PC-3 (cell line): ENCODE measurements around the gene NPFFR2. TPM values are rescaled to one million over a fixed set of nuclear protein-coding genes. Genes with fewer than 3 reads are reported as not detected.

Source experiments
- ATAC-seq: fragments of 200-7000 bp; cut with Tn5 transposase; 2 replicates; pipeline ENCODE4 v1.9.1; 2020; ENCODE audit warnings: mild to moderate bottlenecking, moderate library complexity
- BruUV-seq: library from RNA; stranded (reverse); fragments of 400-500 nt; replicated peaks from 2 replicates; lab custom pipeline; 2021; lab: Mats Ljungman, UMichigan
- CTCF ChIA-PET: fragments of 300-600 bp; sonication (Branson Sonifier 250); formaldehyde crosslinking; loops from one replicate; lab custom pipeline; 2022; ENCODE audit warnings: antibody characterized with exemption; lab: Charles Lee
- POLR2A ChIA-PET: fragments of 300-600 bp; sonication (Branson Sonifier 250); formaldehyde crosslinking; loops from one replicate; lab custom pipeline; 2022; ENCODE audit warnings: antibody characterized with exemption; ENCODE audit not compliant: unreplicated experiment; lab: Charles Lee
- DNase-seq: peaks from one replicate; pipeline ENCODE4 v3.0.0-alpha.2; 2015
- H2AFZ ChIP-seq: fragments of 300-600 bp; sonication (generic); 2 replicates; pipeline ENCODE4 v1.6.0; 2016; ENCODE audit warnings: antibody characterized with exemption, low read length
- H3F3A ChIP-seq: fragments of 300-600 bp; sonication (generic); one replicate; pipeline ENCODE4 v1.6.0; 2017; ENCODE audit warnings: antibody characterized with exemption, low read length, control low read depth, mild to moderate bottlenecking; ENCODE audit not compliant: unreplicated experiment
- H3K27ac ChIP-seq: fragments of 300-600 bp; sonication (generic); 2 replicates; pipeline ENCODE4 v1.5.1; 2016; ENCODE audit warnings: mild to moderate bottlenecking, low read length
- H3K27me3 ChIP-seq: fragments of 300-600 bp; sonication (generic); 2 replicates; pipeline ENCODE4 v1.6.1; 2016; ENCODE audit warnings: low read length, mixed read lengths
- H3K36me3 ChIP-seq: fragments of 300-600 bp; sonication (generic); 2 replicates; pipeline ENCODE4 v1.6.1; 2016; ENCODE audit warnings: low read depth, mixed run types, low read length, mixed read lengths
- H3K4me1 ChIP-seq: fragments of 300-600 bp; sonication (generic); 2 replicates; pipeline ENCODE4 v1.5.1; 2016; ENCODE audit warnings: low read length; ENCODE audit not compliant: insufficient read depth
- H3K4me2 ChIP-seq: fragments of 300-600 bp; sonication (generic); 2 replicates; pipeline ENCODE4 v1.6.0; 2016; ENCODE audit warnings: low read length
- H3K4me3 ChIP-seq: fragments of 300-600 bp; sonication (generic); 2 replicates; pipeline ENCODE4 v1.5.1; 2016; ENCODE audit warnings: mild to moderate bottlenecking, low read length, mixed read lengths
- H3K79me2 ChIP-seq: fragments of 300-600 bp; sonication (generic); 2 replicates; pipeline ENCODE4 v1.6.1; 2017; ENCODE audit warnings: low read length, mixed read lengths
- H3K9ac ChIP-seq: fragments of 300-600 bp; sonication (generic); 2 replicates; pipeline ENCODE4 v1.6.0; 2016; ENCODE audit warnings: mild to moderate bottlenecking, low read length
- H3K9me2 ChIP-seq: fragments of 300-600 bp; sonication (generic); replicated peaks from 2 replicates; pipeline ENCODE4 v1.6.1; 2016; ENCODE audit warnings: mixed run types, low read length, mixed read lengths
- H3K9me3 ChIP-seq: fragments of 300-600 bp; sonication (generic); 2 replicates; pipeline ENCODE4 v1.6.1; 2016; ENCODE audit warnings: low read length, mixed read lengths
- H4K20me1 ChIP-seq: fragments of 300-600 bp; sonication (generic); 2 replicates; pipeline ENCODE4 v1.6.1; 2016; ENCODE audit warnings: low read length, mixed read lengths
- CTCF ChIP-seq: fragments of 300-600 bp; sonication (generic); conservative IDR thresholded peaks from 2 replicates; pipeline ENCODE4 v1.5.1; 2017; ENCODE audit warnings: antibody characterized with exemption, low read depth, mild to moderate bottlenecking, low read length
- EZH2 ChIP-seq: fragments of 300-600 bp; sonication (generic); IDR thresholded peaks from one replicate; pipeline ENCODE4 v1.6.1; 2017; ENCODE audit warnings: antibody characterized with exemption, mild to moderate bottlenecking, low read length; ENCODE audit not compliant: unreplicated experiment
- EZH2phosphoT487 ChIP-seq: fragments of 300-600 bp; sonication (generic); IDR thresholded peaks from 2 replicates; pipeline ENCODE4 v1.6.1; 2018; ENCODE audit warnings: mild to moderate bottlenecking, antibody characterized with exemption, low read length, borderline replicate concordance
- intact Hi-C: fragments of 100-400 bp; cut with micrococcal nuclease; formaldehyde crosslinking; loops from 2 replicates; pipeline ENCODE4 v1.9.0; 2023
- total RNA-seq: library from RNA; depleted of rRNA; stranded (reverse); fragments of >200 nt; gene quantifications from 2 replicates; pipeline ENCODE4 v1.2.3, GENCODE V29; 2014

Gene NPFFR2
- total RNA-seq, 1 experiment from 2014 or later: not detected

DNA sequence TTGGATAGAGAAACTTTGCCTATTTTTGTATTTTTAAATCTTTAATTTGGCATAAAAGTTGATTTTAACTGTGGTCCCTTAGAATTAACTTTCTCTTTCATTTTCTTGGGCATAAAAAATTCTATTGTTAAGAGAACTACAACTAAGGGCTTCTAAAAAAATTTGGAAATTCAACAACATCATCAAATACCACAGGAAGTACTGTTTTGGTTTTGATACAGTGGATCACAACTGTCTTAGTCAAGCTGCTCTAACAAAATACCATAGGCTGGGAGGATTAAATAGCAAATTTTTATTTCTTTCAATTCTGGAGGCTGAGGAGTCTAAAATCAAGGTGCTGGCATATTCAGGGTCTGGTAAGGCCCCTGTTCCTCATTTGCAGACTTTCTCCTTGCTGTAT, 19.9 kb upstream of the NPFFR2 start:
- H3K9me3 ChIP-seq: no peaks in the 10 kb centered on the region
- H3K9ac ChIP-seq: no peak overlapping the region
- ChIA-PET POLR2A (no interaction called here), CTCF (no interaction called here)
- H3K27ac ChIP-seq: no peak overlapping the region
- no TSS peak for BruUV-seq
- H3K9me2 ChIP-seq: no peaks in the 10 kb centered on the region
- H3K4me1 ChIP-seq: peaks cover 2% of the 10 kb centered on the region; the same call in 1 of the 2 replicates
- DNase-seq: no peak
- no peaks in the 10 kb centered on the region for H4K20me1 ChIP-seq
- no peaks in the 10 kb centered on the region for H3F3A ChIP-seq
- no peak for ATAC-seq
- H3K27me3 ChIP-seq: peaks cover 9% of the 10 kb centered on the region; the same call in 1 of the 2 replicates
- no peak overlapping the region for H2AFZ ChIP-seq
- no peak for TF ChIP-seq EZH2phosphoT487
- no peak for TF ChIP-seq CTCF
- TF ChIP-seq EZH2: no peak
- no peak overlapping the region for H3K4me3 ChIP-seq
- H3K4me2 ChIP-seq: no peak overlapping the region
- H3K36me3 ChIP-seq: no peaks in the 10 kb centered on the region
- no peaks in the 10 kb centered on the region for H3K79me2 ChIP-seq
- intact Hi-C loops: no loop called here

GRCh38 chr4:72016011-72016410, 15.8 kb upstream of the NPFFR2 start:
- Histone ChIP-seq H2AFZ (no peak overlapping the region), H3K36me3 (no peaks in the 10 kb centered on the region), H3K9ac (no peak overlapping the region), H3K4me3 (no peak overlapping the region), H3K79me2 (no peaks in the 10 kb centered on the region), H3K27me3 (peaks cover 17% of the 10 kb centered on the region; the same call in 1 of the 2 replicates), H3K9me2 (no peaks in the 10 kb centered on the region), H3F3A (no peaks in the 10 kb centered on the region), H3K27ac (no peak overlapping the region), H4K20me1 (no peaks in the 10 kb centered on the region), H3K4me1 (no peaks in the 10 kb centered on the region), H3K9me3 (no peaks in the 10 kb centered on the region), H3K4me2 (no peak overlapping the region)
- POLR2A ChIA-PET: no interaction called here
- no TSS peak for BruUV-seq
- CTCF ChIA-PET: no interaction called here
- no peak for TF ChIP-seq EZH2
- no peak for TF ChIP-seq CTCF
- TF ChIP-seq EZH2phosphoT487: no peak
- no peak for ATAC-seq
- intact Hi-C loops: no loop called here
- no peak for DNase-seq

DNA sequence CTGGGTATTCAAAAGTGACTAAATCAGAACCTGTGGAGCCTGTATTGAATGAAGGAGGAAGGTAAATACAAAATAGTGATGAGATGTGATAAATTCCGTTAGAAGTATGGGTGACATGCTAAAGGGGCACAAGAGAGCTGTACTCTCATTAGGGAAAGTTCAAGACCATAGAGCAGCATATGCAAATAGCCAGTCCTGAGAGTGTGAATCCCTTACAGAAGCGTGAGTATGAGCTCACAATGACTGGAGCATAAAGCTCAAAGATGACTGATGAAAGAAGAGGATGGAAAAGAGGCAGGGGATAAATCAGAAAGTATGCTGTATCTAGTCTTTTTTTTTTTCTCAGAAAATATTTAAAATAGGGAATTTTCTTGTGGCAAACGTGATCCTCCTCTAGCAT, 12.1 kb upstream of the NPFFR2 start:
- CTCF ChIA-PET: no interaction called here
- Histone ChIP-seq H2AFZ (no peak overlapping the region), H3K79me2 (no peaks in the 10 kb centered on the region), H3K27ac (no peak overlapping the region), H3K9ac (no peak overlapping the region), H3K9me2 (no peaks in the 10 kb centered on the region), H3K27me3 (peaks cover 22% of the 10 kb centered on the region; the same call in 1 of the 2 replicates), H3K4me2 (no peak overlapping the region), H4K20me1 (no peaks in the 10 kb centered on the region), H3K36me3 (no peaks in the 10 kb centered on the region), H3K9me3 (no peaks in the 10 kb centered on the region), H3F3A (no peaks in the 10 kb centered on the region), H3K4me3 (no peak overlapping the region), H3K4me1 (no peaks in the 10 kb centered on the region)
- no TSS peak for BruUV-seq
- POLR2A ChIA-PET: no interaction called here
- intact Hi-C loops: no loop called here
- ATAC-seq: no peak
- DNase-seq: no peak
- TF ChIP-seq EZH2phosphoT487 (no peak), CTCF (no peak), EZH2 (no peak)
